ENCODE data around the gene REPIN1.
A peak's percentile ranks its signal among the peaks of the same experiment; 100 is the strongest.

GRCh38 chr7:150404172-150404804 lies 35.7 kb downstream of the REPIN1 start:
- TF ChIP-seq CTCF (IDR thresholded peaks at IDR 0.05 in 8 of 11, conservative IDR thresholded peaks at IDR 0.05 in 3 of 11) (no peak), POLR2A (IDR thresholded peaks at IDR 0.05) (no peak), POLR2AphosphoS5 (IDR thresholded peaks at IDR 0.05) (peak in 2 of 3 donors; percentile 51 to 64)

Data from spleen (tissue), 7 donors.